AG09319 (cell line): ENCODE measurements around the gene RITA1.
A peak's percentile ranks its signal among the peaks of the same experiment; 100 is the strongest.

Source experiments
- DNase-seq: peaks from one replicate; pipeline ENCODE4 v3.0.0-alpha.2; 2010; ENCODE audit warnings: low read depth; ENCODE audit errors: extremely low read depth
- CTCF ChIP-seq: IDR thresholded peaks from 2 replicates; pipeline ENCODE4 v1.5.1; 2011; ENCODE audit warnings: low read depth, mild to moderate bottlenecking, inconsistent platforms, low read length, moderate library complexity

Gene RITA1

GRCh38 chr12:113208041-113208934, 22.8 kb downstream of the RITA1 start:
- TF ChIP-seq CTCF: no peak
- no peak for DNase-seq

- DNase-seq: no peak
- no peak for TF ChIP-seq CTCF
These were observed 25.6 kb downstream of the RITA1 start for GRCh38 chr12:113211160-113211559.

- DNase-seq: peak; percentile 93
- no peak for TF ChIP-seq CTCF
These were observed 29.4 kb downstream of the RITA1 start for GRCh38 chr12:113214895-113215400.

GRCh38 chr12:113216027-113216426, 30.5 kb downstream of the RITA1 start:
- TF ChIP-seq CTCF: no peak
- DNase-seq: no peak

GRCh38 chr12:113220593-113221180, 35.2 kb downstream of the RITA1 start:
- no peak for DNase-seq
- TF ChIP-seq CTCF: no peak

GRCh38 chr12:113221181-113221996, 35.9 kb downstream of the RITA1 start, which contains the start of gene TPCN1:
Gene TPCN1, plus strand, starts transcription at chr12:113221464. Its CDS starts 5,389 bp downstream, at chr12:113226853.
- peak; percentile 100 for DNase-seq

More at GRCh38 chr12:113221181-113221996, 35.9 kb downstream of the RITA1 start, which contains the start of gene TPCN1:
- no peak for TF ChIP-seq CTCF
